Endodermal cell (in vitro differentiated cells): ENCODE data around the gene CYGB. TPM values are rescaled to one million over a fixed set of nuclear protein-coding genes. Genes with fewer than 3 reads are reported as not detected.

Experiments
- DNase-seq: peaks from one replicate; pipeline ENCODE4 v3.0.0-alpha.2; 2017
- H3K27ac ChIP-seq: 2 replicates; pipeline ENCODE4 v1.5.1; 2013; ENCODE audit warnings: mild to moderate bottlenecking, low read depth, low read length, moderate library complexity
- H3K27me3 ChIP-seq: 2 replicates; pipeline ENCODE4 v1.6.1; 2013; ENCODE audit warnings: mild to moderate bottlenecking, low read length, moderate library complexity; ENCODE audit not compliant: insufficient read depth, control insufficient read depth, poor library complexity, severe bottlenecking
- H3K36me3 ChIP-seq: 2 replicates; pipeline ENCODE4 v1.7.0; 2013; ENCODE audit warnings: mild to moderate bottlenecking, low read length, moderate library complexity; ENCODE audit not compliant: control insufficient read depth, insufficient read depth
- H3K4me1 ChIP-seq: one replicate; pipeline ENCODE4 v1.7.0; 2013; ENCODE audit warnings: low read length; ENCODE audit not compliant: control insufficient read depth, insufficient read depth
- H3K4me3 ChIP-seq: 2 replicates; pipeline ENCODE4 v1.5.1; 2013; ENCODE audit warnings: mild to moderate bottlenecking, low read length, moderate library complexity
- H3K9ac ChIP-seq: 2 replicates; pipeline ENCODE4 v1.6.1; 2013; ENCODE audit warnings: mild to moderate bottlenecking, low read length, moderate library complexity; ENCODE audit not compliant: poor library complexity, severe bottlenecking; ENCODE audit errors: extremely low read depth
- H3K9me3 ChIP-seq: 2 replicates; pipeline ENCODE4 v1.6.1; 2013; ENCODE audit warnings: mild to moderate bottlenecking, low read length, moderate library complexity; ENCODE audit not compliant: control insufficient read depth
- H3K27ac Mint-ChIP-seq: 2 replicates; pipeline ENCODE4 v1.8.0; 2020; ENCODE audit warnings: mixed read lengths
- H3K27me3 Mint-ChIP-seq: 2 replicates; pipeline ENCODE4 v1.8.0; 2021; ENCODE audit warnings: mild to moderate bottlenecking, mixed read lengths; ENCODE audit not compliant: insufficient read depth
- H3K36me3 Mint-ChIP-seq: 2 replicates; pipeline ENCODE4 v1.8.0; 2020; ENCODE audit warnings: low read depth, mixed read lengths
- H3K4me1 Mint-ChIP-seq: 2 replicates; pipeline ENCODE4 v1.8.0; 2020; ENCODE audit warnings: mixed read lengths
- H3K4me3 Mint-ChIP-seq: 2 replicates; pipeline ENCODE4 v1.8.0; 2020; ENCODE audit warnings: mild to moderate bottlenecking, moderate library complexity, mixed read lengths
- H3K9me3 Mint-ChIP-seq: 2 replicates; pipeline ENCODE4 v1.8.0; 2020; ENCODE audit warnings: mild to moderate bottlenecking, mixed read lengths
- CTCF ChIP-seq: fragments of 200-600 bp; sonication (generic); conservative IDR thresholded peaks from 2 replicates; pipeline ENCODE4 v1.5.0; 2021; ENCODE audit warnings: antibody characterized with exemption, mild to moderate bottlenecking
- WGBS, 2 experiments: methylation state at CpG; one replicate each; pipeline versions ENCODE4 v1.1.5 to v1.1.7; 2013; ENCODE audit warnings: missing lambda C conversion rate in 2 of 2, mixed read lengths in 1 of 2; ENCODE audit not compliant: insufficient coverage in 1 of 2, insufficient read length in 1 of 2; 5-methylcytosine and 5-hydroxymethylcytosine counted together
- total RNA-seq, 2 donors: library from RNA; stranded (reverse); fragmentation: NEBNext Ultra II Directional in 1 of 2; extraction: Animal tissue kit (Norgen Biotek cat#: 25700) in 1 of 2; gene quantifications; 2 replicates in 1 of 2; 3 replicates in 1 of 2; pipeline ENCODE4 v1.2.1, GENCODE V29; 2021

The CYGB gene
- total RNA-seq, 2 donors from 2014 or later, result 2.0 to 3.4 TPM

DNA sequence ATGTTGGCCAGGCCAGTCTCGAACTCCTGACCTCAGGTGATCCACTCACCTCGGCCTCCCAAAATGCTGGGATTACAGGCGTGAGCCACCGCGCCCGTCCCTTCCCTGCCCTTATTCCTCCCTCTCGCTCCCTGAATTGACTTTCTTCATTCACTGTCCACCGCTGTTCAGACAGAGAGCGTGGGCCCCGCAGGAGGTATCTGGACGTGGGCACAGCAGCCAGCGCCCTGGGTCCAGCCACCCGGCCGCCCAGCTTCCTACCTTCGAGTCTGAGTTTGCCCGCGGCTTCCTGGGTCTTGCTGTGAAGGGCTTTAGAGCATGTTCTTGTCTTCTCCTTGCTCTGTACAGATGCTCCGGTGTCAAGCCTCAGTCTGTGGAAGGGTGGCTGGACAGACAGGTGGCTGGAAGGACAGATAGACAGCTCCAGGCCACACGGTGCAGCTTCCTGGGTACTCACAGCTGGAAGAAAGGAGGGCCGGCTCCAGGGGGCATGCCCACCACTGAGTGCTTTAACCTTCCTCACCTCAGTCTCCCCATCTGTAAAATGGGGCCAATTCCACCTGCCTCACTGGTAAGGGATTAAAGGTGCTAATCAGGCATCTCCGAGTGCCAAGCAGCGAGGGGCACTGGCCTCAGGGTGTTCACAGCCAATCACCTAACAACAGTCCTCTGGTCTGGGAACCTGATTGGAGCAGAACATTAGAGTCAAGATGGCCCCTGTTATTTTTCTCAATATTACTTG, 49.9 kb downstream of the CYGB start:
- peaks cover 2% of the 10 kb centered on the region for H3K4me1 Mint-ChIP-seq
- H3K36me3 ChIP-seq, result no peaks in the 10 kb centered on the region
- TF ChIP-seq CTCF, result no peak
- peaks cover 11% of the 10 kb centered on the region for H3K36me3 Mint-ChIP-seq
- no peaks in the 10 kb centered on the region for H3K9me3 ChIP-seq
- H3K4me3 Mint-ChIP-seq, result no peak overlapping the region
- 90 to 100% methylated on average over 15 to 22 of the region's 22 CpGs for WGBS, 2 experiments
- no peak overlapping the region for H3K27ac Mint-ChIP-seq
- no peak overlapping the region for H3K27ac ChIP-seq
- H3K4me3 ChIP-seq, result no peak overlapping the region
- no peaks in the 10 kb centered on the region for H3K27me3 Mint-ChIP-seq
- no peak overlapping the region for H3K9ac ChIP-seq
- DNase-seq, result no peak
- no peaks in the 10 kb centered on the region for H3K9me3 Mint-ChIP-seq
- no peaks in the 10 kb centered on the region for H3K27me3 ChIP-seq
- no peaks in the 10 kb centered on the region for H3K4me1 ChIP-seq

DNA sequence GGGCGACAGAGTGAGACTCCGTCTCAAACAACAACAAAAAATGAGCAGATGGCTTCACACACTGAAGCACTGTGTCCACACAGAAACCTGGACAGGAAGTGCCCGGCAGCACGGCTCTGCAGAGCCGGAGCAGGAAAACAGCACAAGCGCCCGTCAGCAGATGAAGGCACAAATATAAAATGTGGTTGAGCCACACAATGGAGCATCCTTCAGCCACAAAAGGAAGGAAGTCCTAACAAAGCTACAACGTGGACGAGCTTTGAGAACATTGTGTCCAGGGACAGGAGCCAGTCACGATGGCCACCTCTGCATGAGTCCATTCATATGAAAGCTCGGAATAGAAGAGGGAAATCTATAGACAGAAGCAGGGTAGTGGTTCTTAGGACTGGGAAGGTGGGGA, 51.9 kb downstream of the CYGB start:
- no peak overlapping the region for H3K9ac ChIP-seq
- Mint-ChIP-seq H3K27ac (no peak overlapping the region), H3K9me3 (no peaks in the 10 kb centered on the region), H3K36me3 (peaks cover 13% of the 10 kb centered on the region), H3K4me1 (no peaks in the 10 kb centered on the region), H3K4me3 (no peak overlapping the region), H3K27me3 (no peaks in the 10 kb centered on the region)
- H3K27me3 ChIP-seq, result no peaks in the 10 kb centered on the region
- TF ChIP-seq CTCF, result no peak
- H3K27ac ChIP-seq, result no peak overlapping the region
- no peaks in the 10 kb centered on the region for H3K36me3 ChIP-seq
- H3K4me3 ChIP-seq, result no peak overlapping the region
- WGBS, 2 experiments, result 85 to 90% methylated on average over 11 of the region's 11 CpGs
- DNase-seq, result no peak
- no peaks in the 10 kb centered on the region for H3K4me1 ChIP-seq
- no peaks in the 10 kb centered on the region for H3K9me3 ChIP-seq

DNA sequence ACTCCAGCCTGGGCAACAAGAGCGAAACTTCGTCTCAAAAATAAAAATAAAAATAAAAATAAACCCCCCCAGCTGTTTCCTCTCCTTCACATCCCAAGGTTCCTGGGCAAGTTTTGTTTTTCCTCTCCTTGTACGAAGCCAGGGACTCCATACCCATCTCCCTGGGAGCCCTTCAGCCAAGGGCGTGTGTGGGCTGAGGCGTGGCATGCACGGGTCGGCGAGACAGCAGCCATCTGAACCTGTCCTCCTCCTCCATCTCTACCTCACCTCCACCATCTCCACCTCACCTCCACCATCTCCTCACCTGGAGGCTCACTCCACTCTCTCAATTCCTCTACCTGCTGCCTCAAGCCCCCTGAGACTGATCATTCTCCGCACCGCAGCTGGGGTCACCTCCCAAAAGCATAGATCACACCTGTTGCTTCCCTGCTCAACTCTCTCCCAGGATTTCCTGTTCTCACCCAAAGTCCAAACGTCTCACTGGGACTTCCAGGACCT, 53.2 kb downstream of the CYGB start:
- Histone ChIP-seq H3K9me3 (no peaks in the 10 kb centered on the region), H3K36me3 (no peaks in the 10 kb centered on the region), H3K27me3 (no peaks in the 10 kb centered on the region), H3K9ac (no peak overlapping the region), H3K4me3 (no peak overlapping the region), H3K27ac (no peak overlapping the region), H3K4me1 (no peaks in the 10 kb centered on the region)
- no peak overlapping the region for H3K4me3 Mint-ChIP-seq
- H3K9me3 Mint-ChIP-seq, result no peaks in the 10 kb centered on the region
- WGBS, 2 experiments, result 89 to 94% methylated on average over 4 to 11 of the region's 11 CpGs
- no peaks in the 10 kb centered on the region for H3K4me1 Mint-ChIP-seq
- DNase-seq, result no peak
- H3K36me3 Mint-ChIP-seq, result peaks cover 15% of the 10 kb centered on the region
- H3K27me3 Mint-ChIP-seq, result no peaks in the 10 kb centered on the region
- TF ChIP-seq CTCF, result no peak
- no peak overlapping the region for H3K27ac Mint-ChIP-seq
